Measurements from ENCODE around the gene CDC14A. TPM values are rescaled to one million over a fixed set of nuclear protein-coding genes. Genes with fewer than 3 reads are reported as not detected.

The CDC14A gene
- total RNA-seq, 1 experiment from 2014 or later, result 11.1 TPM

GRCh38 chr1:100441146-100441545 is 88.8 kb downstream of the CDC14A start (continued):
- TF ChIP-seq AFF4 (CRISPR knock-in tag; IDR thresholded peaks at IDR 0.05; ENCODE audit: borderline replicate concordance) (no peak), MYBL2 (CRISPR knock-in tag; IDR thresholded peaks at IDR 0.05) (no peak), ZMAT4 (CRISPR knock-in tag; IDR thresholded peaks at IDR 0.05) (no peak), ZNF121 (CRISPR knock-in tag; IDR thresholded peaks at IDR 0.05) (no peak), ZNF512 (CRISPR knock-in tag; IDR thresholded peaks at IDR 0.05; ENCODE audit: borderline replicate concordance) (no peak), GRHL2 (CRISPR knock-in tag; IDR thresholded peaks at IDR 0.05; ENCODE audit: insufficient replicate concordance, severe bottlenecking) (no peak)

GRCh38 chr1:100441651-100442050 is 89.3 kb downstream of the CDC14A start:
- no peaks in the 10 kb centered on the region for H3K27me3 Mint-ChIP-seq (ENCODE audit: low read depth)
- H3K9me3 Mint-ChIP-seq, result no peaks in the 10 kb centered on the region
- no peak overlapping the region for H3K27ac Mint-ChIP-seq
- no peak overlapping the region for H3K4me3 Mint-ChIP-seq
- no peak for DNase-seq (ENCODE audit: low spot score)
- peaks cover 25% of the 10 kb centered on the region for H3K4me1 Mint-ChIP-seq
- CTCF ChIA-PET, result interaction anchor here (2.7 kb wide), 1 partner anchor 17 kb away, joined by 7 read pairs; no protein-coding TSS in a partner anchor
- ATAC-seq, result no peak
- 0 out of 2 replicates have a peak, but pooled peaks cover 2% of the 10 kb centered on the region for H3K36me3 Mint-ChIP-seq
- POLR2A ChIA-PET, result no interaction called here
- no peak for TF ChIP-seq MAX (CRISPR knock-in tag; IDR thresholded peaks at IDR 0.05)
- no peak for TF ChIP-seq CREB1 (CRISPR knock-in tag; IDR thresholded peaks at IDR 0.05)
- no peak for TF ChIP-seq ZNF219 (CRISPR knock-in tag; IDR thresholded peaks at IDR 0.05; ENCODE audit: borderline replicate concordance)
- TF ChIP-seq ATF6 (CRISPR knock-in tag; IDR thresholded peaks at IDR 0.05), result no peak
- TF ChIP-seq E2F4 (CRISPR knock-in tag; IDR thresholded peaks at IDR 0.05; ENCODE audit: borderline replicate concordance, low read depth), result no peak
- TF ChIP-seq FOXK1 (CRISPR knock-in tag; IDR thresholded peaks at IDR 0.05), result no peak
- no peak for TF ChIP-seq SP1 (CRISPR knock-in tag; conservative IDR thresholded peaks at IDR 0.05)
- no peak for TF ChIP-seq ERG (CRISPR knock-in tag; IDR thresholded peaks at IDR 0.05)
- TF ChIP-seq ZMAT4 (CRISPR knock-in tag; IDR thresholded peaks at IDR 0.05), result no peak
- no peak for TF ChIP-seq USF2 (CRISPR knock-in tag; IDR thresholded peaks at IDR 0.05)
- no peak for TF ChIP-seq FOXJ3 (CRISPR knock-in tag; IDR thresholded peaks at IDR 0.05; ENCODE audit: borderline replicate concordance)
- no peak for TF ChIP-seq ZNF423 (CRISPR knock-in tag; IDR thresholded peaks at IDR 0.05)
- no peak for TF ChIP-seq ZNF121 (CRISPR knock-in tag; IDR thresholded peaks at IDR 0.05)
- TF ChIP-seq ZNF425 (CRISPR knock-in tag; conservative IDR thresholded peaks at IDR 0.05), result no peak
